OCI-LY3 (cell line): ENCODE data around the gene ERF.

Source experiments
- H2AFZ ChIP-seq: fragments of 200-600, 300-600 bp; shearing (Covaris generic); 2 replicates; pipeline ENCODE4 v1.6.0; 2014; ENCODE audit warnings: antibody characterized with exemption, low read depth, low read length
- H3K27ac ChIP-seq: fragments of 200-600, 300-600 bp; sonication (generic); 2 replicates; pipeline ENCODE4 v1.5.1; 2014; ENCODE audit warnings: mild to moderate bottlenecking, low read length, moderate library complexity, mixed read lengths
- H3K27me3 ChIP-seq: fragments of 200-600, 300-600 bp; sonication (generic); 2 replicates; pipeline ENCODE4 v1.6.1; 2014; ENCODE audit warnings: low read depth, low read length, mixed read lengths
- H3K36me3 ChIP-seq: fragments of 200-600, 300-600 bp; sonication (generic); replicated peaks from 2 replicates; pipeline ENCODE3; 2014; ENCODE audit warnings: low read depth, low read length, mixed read lengths
- H3K4me1 ChIP-seq: fragments of 300-600, 200-600 bp; sonication (generic); 2 replicates; pipeline ENCODE4 v1.6.1; 2014; ENCODE audit warnings: low read length, mixed read lengths
- H3K4me2 ChIP-seq: fragments of 200-600, 300-600 bp; sonication (generic); 2 replicates; pipeline ENCODE4 v1.6.1; 2014; ENCODE audit warnings: low read length, mixed read lengths
- H3K4me3 ChIP-seq: fragments of 300-600, 200-600 bp; sonication (generic); 2 replicates; pipeline ENCODE4 v1.5.1; 2014; ENCODE audit warnings: antibody characterized with exemption, mild to moderate bottlenecking, low read length, moderate library complexity
- H3K79me2 ChIP-seq: fragments of 300-600, 200-600 bp; shearing (Covaris generic); 2 replicates; pipeline ENCODE4 v1.6.1; 2014; ENCODE audit warnings: mild to moderate bottlenecking, low read length, mixed read lengths
- H3K9ac ChIP-seq: fragments of 300-600, 200-600 bp; shearing (Covaris generic); 2 replicates; pipeline ENCODE4 v1.6.0; 2014; ENCODE audit warnings: mild to moderate bottlenecking, low read length, moderate library complexity
- H3K9me3 ChIP-seq: fragments of 200-600, 300-600 bp; shearing (Covaris generic); 2 replicates; pipeline ENCODE4 v1.6.1; 2014; ENCODE audit warnings: low read length, mixed read lengths; ENCODE audit not compliant: insufficient read depth
- H4K20me1 ChIP-seq: fragments of 200-600, 300-600 bp; sonication (generic); 2 replicates; pipeline ENCODE4 v1.6.1; 2016; ENCODE audit warnings: low read length, mixed read lengths; ENCODE audit not compliant: insufficient read depth
- CTCF ChIP-seq: fragments of 200-600, 300-600 bp; sonication (generic); IDR thresholded peaks from 2 replicates; pipeline ENCODE4 v1.5.1; 2014; ENCODE audit warnings: antibody characterized with exemption, low read length, low read depth
- EZH2phosphoT487 ChIP-seq: fragments of 200-600 bp; shearing (Covaris generic); IDR thresholded peaks from 2 replicates; pipeline ENCODE4 v1.6.1; 2018; ENCODE audit warnings: antibody characterized with exemption, mixed run types, low read depth

Gene ERF

GRCh38 chr19:42219812-42220750 lies 34.8 kb downstream of the ERF start, which contains the start of gene ZNF526:
Gene ZNF526 (plus strand): TSS chr19:42220312. CDS start chr19:42224404, 4,092 bp downstream.
- peaks cover 27% of the 10 kb centered on the region for H3K4me1 ChIP-seq
- peak within 1 kb of the TSS; percentile 9 for H2AFZ ChIP-seq
- H3K27ac ChIP-seq = peak within 1 kb of the TSS; percentile 75
- H4K20me1 ChIP-seq = peaks cover 22% of the 10 kb centered on the region; the same call in 1 of the 2 replicates
- H3K36me3 ChIP-seq = peaks cover 25% of the 10 kb centered on the region
- H3K4me3 ChIP-seq = peak within 1 kb of the TSS; percentile 90
- peaks cover 76% of the 10 kb centered on the region for H3K79me2 ChIP-seq
- peak within 1 kb of the TSS; percentile 99 for H3K4me2 ChIP-seq
- no peaks in the 10 kb centered on the region for H3K27me3 ChIP-seq
- TF ChIP-seq EZH2phosphoT487 (no peak), CTCF (no peak)
- H3K9me3 ChIP-seq = no peaks in the 10 kb centered on the region
- peak within 1 kb of the TSS; percentile 88 for H3K9ac ChIP-seq

GRCh38 chr19:42217520-42218437 lies 37.1 kb downstream of the ERF start, which contains the start of gene DEDD2:
Gene DEDD2 (minus strand): TSS chr19:42217677. CDS start chr19:42217007, 670 bp downstream.
- H3K4me2 ChIP-seq = peak within 1 kb of the TSS; percentile 90
- no peaks in the 10 kb centered on the region for H3K9me3 ChIP-seq
- peak within 1 kb of the TSS; percentile 95 for H3K9ac ChIP-seq
- H3K79me2 ChIP-seq = peaks cover 83% of the 10 kb centered on the region
- peaks cover 34% of the 10 kb centered on the region for H3K36me3 ChIP-seq
- peaks cover 29% of the 10 kb centered on the region; the same call in 1 of the 2 replicates for H4K20me1 ChIP-seq
- peak within 1 kb of the TSS; percentile 94 for H3K4me3 ChIP-seq
- H3K27ac ChIP-seq = peak within 1 kb of the TSS; percentile 85
- H3K27me3 ChIP-seq = no peaks in the 10 kb centered on the region
- no peak for TF ChIP-seq CTCF
- no peak for TF ChIP-seq EZH2phosphoT487
- H3K4me1 ChIP-seq = peaks cover 27% of the 10 kb centered on the region
- H2AFZ ChIP-seq = peak within 1 kb of the TSS; percentile 30; the same call in 1 of the 2 replicates

- peaks cover 27% of the 10 kb centered on the region for H3K4me1 ChIP-seq
- H3K9me3 ChIP-seq = no peaks in the 10 kb centered on the region
- H3K4me2 ChIP-seq = peak overlapping the region; percentile 74
- peak overlapping the region; percentile 95 for H3K9ac ChIP-seq
- H3K4me3 ChIP-seq = peak overlapping the region; percentile 94
- peaks cover 74% of the 10 kb centered on the region for H3K79me2 ChIP-seq
- peaks cover 30% of the 10 kb centered on the region for H3K36me3 ChIP-seq
- no peak for TF ChIP-seq EZH2phosphoT487
- no peak for TF ChIP-seq CTCF
- peaks cover 22% of the 10 kb centered on the region; the same call in 1 of the 2 replicates for H4K20me1 ChIP-seq
- H2AFZ ChIP-seq = peak overlapping the region; percentile 30; the same call in 1 of the 2 replicates
- H3K27me3 ChIP-seq = no peaks in the 10 kb centered on the region
- H3K27ac ChIP-seq = peak overlapping the region; percentile 66
Measured at GRCh38 chr19:42216653-42217519, 38.0 kb downstream of the ERF start.
